HG03575 (cell line): Measurements from ENCODE around the gene PIP4K2C.
"Not testable (repeated sequence)": the region's sequence is repeated elsewhere in the genome, so short reads cannot be mapped to it uniquely, and the experiment has no call there.

Experiments used
- ATAC-seq: cut with Tn5 transposase; IDR thresholded peaks from one replicate; pipeline ENCODE4 v1.9.1; 2021; ENCODE audit not compliant: unreplicated experiment, insufficient number of reproducible peaks, low FRiP score; ENCODE audit errors: extremely low read depth

Gene PIP4K2C

DNA sequence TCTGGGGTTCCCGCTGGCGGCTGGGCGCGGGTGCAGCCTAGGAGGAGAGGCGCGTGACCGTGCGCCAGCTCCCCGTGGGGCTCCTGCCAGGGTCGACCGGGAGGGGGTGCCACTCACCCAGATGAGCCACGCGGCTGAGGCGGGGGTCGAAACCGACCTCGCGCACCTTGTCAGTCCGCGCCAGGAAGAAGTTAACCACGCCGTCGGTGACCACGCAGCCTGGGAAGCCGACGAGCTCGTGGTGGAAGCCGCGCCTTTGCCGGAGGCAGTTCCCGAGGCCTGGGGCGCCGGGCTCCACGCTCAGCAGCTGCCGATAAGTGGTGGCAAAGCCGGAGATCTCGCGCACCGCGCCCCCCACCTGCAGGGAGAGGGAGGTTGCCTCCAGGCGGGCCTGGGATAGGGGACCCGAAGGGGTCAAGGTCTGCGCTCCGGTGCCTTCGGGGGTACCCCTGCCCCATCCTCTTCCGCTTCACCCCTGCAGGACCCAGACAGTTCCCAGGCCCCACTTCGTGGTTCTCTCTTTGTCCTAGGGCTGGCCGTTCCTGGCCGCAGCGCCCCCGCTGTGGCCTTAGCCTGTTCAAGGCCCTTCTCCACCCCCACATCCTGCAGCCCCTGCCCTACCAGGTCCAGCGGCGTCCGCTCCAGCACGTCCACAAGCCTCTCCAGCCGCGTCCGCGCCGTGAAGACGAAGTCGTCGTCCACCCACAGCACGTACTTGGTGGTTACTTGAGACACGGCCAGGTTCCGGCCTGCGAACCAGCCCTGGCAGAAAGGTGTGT lies 36.7 kb downstream of the PIP4K2C start:
- ATAC-seq, result no peak

- ATAC-seq, result no peak
Observed at GRCh38 chr12:57628280-57629191, 37.5 kb downstream of the PIP4K2C start.

- ATAC-seq, result no peak
Observed at GRCh38 chr12:57629897-57630471, 39.0 kb downstream of the PIP4K2C start.

DNA sequence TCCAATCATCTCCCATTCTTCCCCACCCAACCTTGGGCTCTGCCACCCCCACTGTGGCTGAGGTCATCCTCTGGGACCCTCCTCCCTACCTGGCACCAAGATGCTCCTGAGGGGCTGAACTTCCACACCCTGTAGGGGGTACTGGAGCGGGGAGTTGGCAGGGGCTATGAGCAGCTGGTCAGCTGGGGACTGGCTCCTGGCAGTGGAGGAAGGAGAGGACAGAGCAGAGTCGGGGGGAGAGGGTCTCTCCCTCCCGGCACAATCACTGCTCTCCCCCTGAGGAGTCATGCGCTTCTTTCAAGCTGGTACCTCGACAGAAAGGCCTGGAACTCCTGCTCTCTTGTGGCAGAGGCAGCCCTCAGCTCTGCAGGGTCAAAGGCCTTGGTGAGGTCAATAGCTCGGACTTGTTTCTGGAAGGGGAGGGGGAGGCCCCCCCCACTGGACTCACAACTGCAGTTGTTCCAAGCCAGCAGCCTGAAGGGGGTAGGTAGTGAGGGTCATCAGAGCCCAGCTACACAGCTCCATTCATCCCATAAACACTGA lies 40.0 kb downstream of the PIP4K2C start:
- ATAC-seq, result no peak

DNA sequence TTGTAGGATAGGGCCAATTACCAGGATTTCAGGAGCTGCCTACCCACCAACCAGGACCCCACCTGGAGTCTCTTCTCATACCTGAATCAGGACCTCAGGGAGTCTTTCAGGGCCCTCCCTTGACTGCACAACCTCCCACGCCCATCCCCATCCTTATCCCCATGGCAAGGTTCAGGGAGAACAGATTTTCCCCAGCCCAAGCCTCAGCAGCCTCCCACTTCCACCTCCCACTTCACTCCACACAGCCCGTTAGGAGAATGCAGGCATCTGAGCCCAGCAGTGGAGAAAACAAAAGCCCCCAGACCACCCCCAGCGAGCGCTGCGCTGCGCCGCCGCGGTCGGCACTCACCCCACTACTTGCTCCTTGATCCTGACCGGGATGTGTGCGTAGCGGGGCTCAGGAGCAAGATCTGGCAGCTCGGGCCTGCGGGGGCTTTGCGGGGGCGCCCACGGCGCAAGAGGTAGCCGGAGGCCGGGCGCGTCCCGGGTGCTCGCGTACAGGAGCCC lies 40.6 kb downstream of the PIP4K2C start:
- no peak for ATAC-seq

- no peak for ATAC-seq
Observed at GRCh38 chr12:57632073-57632957, 41.3 kb downstream of the PIP4K2C start.

GRCh38 chr12:57632958-57633840 lies 42.2 kb downstream of the PIP4K2C start, which contains the start of gene B4GALNT1:
Gene B4GALNT1 (minus strand): TSS chr12:57633201. CDS start chr12:57632132, 1,069 bp downstream.
- no peak for ATAC-seq

- not testable (repeated sequence) for ATAC-seq
Observed at GRCh38 chr12:57636731-57637130, 45.7 kb downstream of the PIP4K2C start.

DNA sequence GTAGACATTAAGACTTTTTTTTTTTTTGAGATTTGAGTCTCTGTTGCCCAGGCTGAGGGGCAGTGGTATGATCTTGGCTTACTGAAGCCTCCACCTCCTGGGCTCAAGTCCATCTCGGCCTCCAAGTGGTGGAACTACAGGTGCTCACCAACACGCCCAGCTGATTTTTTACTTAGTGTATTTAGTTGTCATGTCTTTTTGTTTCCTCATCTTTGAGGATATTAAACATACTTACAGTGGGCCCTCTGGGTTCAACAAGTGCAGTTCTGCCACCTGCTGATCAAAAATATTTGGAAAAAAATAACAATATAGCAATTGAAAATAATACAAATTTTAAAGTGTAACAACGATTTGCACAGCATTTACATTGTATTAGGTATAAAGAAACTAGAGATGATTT lies 46.4 kb downstream of the PIP4K2C start:
- ATAC-seq, result no peak

- ATAC-seq, result no peak
Observed at GRCh38 chr12:57638096-57638495, 47.1 kb downstream of the PIP4K2C start.

- no peak for ATAC-seq
Observed at GRCh38 chr12:57640175-57641042, 49.4 kb downstream of the PIP4K2C start.

DNA sequence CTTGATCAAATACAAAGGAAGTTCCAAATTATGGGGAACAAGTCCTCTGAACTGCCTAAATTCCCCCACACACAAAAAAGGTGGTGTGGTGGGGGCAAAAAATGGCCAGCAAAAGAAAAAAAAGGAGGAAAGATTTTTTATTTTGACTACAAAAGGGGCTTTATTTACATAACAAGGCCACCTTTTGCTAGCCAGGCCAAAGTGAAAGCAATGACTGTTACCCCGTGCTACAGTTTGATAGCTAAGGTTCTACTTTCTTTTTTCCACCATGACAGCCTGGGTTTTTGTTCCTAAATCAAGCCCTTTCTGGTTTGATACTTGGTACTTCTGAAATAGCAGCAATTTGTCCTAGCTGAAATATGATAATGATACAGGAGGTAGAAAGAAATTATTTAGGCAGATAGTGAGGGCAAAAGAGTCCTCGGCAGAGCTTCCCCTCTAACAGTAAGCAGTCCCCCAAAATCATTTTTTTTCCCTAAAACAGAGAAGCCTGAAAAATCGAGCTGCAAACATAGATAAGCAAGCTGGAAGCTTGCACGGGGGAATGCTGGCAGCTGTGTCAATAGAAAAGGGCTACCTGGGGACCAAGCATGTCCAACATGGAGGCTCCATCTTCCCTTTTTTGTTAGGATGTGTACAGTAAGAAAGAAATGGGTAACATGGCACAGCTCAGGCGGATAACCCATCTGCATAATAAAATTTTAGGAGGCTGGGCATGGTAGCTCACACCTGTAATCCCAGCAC lies 50.9 kb downstream of the PIP4K2C start:
- ATAC-seq, result no peak

DNA sequence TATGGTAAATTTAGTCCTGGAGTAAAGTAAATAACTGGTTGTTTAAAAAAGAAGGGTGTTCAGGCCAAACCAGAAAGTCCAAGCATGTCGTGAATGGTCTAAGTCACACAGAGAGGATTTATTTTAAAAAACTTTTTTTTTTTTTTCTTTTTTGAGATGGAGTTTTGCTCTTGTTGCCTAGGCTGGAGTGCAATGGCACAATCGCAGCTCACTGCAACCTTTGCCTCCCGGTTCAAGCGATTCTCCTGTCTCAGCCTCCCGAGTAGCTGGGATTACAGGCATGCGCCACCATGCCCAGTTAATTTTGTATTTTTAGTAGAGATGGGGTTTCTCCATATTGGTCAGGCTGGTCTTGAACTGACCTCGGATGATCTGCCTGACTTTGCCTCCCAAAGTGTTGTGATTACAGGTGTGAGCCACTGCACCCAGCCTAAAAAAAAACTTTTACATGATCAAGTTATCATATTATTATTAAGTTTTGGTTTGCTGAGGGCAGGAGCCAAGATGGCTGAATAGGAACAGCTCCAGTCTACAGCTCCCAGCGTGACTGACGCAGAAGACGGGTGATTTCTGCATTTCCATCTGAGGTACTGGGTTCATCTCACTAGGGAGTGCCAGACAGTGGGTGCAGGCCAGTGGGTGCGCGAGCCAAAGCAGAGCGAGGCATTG lies 55.1 kb downstream of the PIP4K2C start:
- ATAC-seq, result not testable (repeated sequence)

- not testable (repeated sequence) for ATAC-seq
Observed at GRCh38 chr12:57646659-57647049, 55.7 kb downstream of the PIP4K2C start.
